ENCODE data around the gene MCRIP1. TPM values are rescaled to one million over a fixed set of nuclear protein-coding genes. Genes with fewer than 3 reads are reported as not detected.

Gene MCRIP1
- polyA plus RNA-seq, 1 experiment = 63.2 TPM

DNA sequence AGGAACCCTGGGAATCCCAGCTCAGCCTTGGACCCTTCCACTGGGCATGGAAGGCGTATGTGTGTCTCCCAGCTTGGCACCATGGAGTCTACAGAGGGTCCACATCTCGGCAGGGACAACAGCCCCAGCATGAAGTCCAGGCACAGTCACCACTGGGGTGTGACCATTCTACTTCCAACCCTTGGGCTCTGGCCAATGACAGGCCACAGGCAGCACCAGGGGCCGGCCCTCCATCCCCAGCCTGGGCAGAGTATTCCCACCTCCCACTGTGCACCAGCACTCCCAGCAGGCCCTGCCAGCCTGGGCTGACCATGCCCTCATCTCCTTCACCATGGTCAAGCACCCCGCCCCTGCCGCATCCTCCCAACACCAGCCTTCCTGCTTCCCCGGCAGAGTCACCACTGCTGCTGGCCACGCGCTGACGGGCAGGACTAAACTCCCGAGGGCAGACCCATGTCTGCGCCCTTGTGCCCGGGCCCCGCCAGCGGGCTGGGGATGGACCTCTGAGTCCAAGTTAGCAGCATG is 11.3 kb upstream of the MCRIP1 start:
- no peaks in the 10 kb centered on the region; the same call in 1 of the 2 replicates for H3K9me3 ChIP-seq (ENCODE audit: control insufficient read depth, insufficient read depth, low read length)
- CTCF ChIA-PET = no interaction called here
- no peak overlapping the region for H3K4me3 ChIP-seq (ENCODE audit: low read depth, low read length)
- TF ChIP-seq, protein P1, sequence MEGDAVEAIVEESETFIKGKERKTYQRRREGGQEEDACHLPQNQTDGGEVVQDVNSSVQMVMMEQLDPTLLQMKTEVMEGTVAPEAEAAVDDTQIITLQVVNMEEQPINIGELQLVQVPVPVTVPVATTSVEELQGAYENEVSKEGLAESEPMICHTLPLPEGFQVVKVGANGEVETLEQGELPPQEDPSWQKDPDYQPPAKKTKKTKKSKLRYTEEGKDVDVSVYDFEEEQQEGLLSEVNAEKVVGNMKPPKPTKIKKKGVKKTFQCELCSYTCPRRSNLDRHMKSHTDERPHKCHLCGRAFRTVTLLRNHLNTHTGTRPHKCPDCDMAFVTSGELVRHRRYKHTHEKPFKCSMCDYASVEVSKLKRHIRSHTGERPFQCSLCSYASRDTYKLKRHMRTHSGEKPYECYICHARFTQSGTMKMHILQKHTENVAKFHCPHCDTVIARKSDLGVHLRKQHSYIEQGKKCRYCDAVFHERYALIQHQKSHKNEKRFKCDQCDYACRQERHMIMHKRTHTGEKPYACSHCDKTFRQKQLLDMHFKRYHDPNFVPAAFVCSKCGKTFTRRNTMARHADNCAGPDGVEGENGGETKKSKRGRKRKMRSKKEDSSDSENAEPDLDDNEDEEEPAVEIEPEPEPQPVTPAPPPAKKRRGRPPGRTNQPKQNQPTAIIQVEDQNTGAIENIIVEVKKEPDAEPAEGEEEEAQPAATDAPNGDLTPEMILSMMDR (IDR thresholded peaks at IDR 0.05; ENCODE audit: low read depth, low read length) = no peak
- no peak for DNase-seq (ENCODE audit: low read depth, low spot score)
- POLR2A ChIA-PET = no interaction called here
- no peak overlapping the region for H3K27ac ChIP-seq (ENCODE audit: low read depth, low read length)
- no peaks in the 10 kb centered on the region for H3K27me3 ChIP-seq (ENCODE audit: control insufficient read depth, insufficient read depth, low read length)

DNA sequence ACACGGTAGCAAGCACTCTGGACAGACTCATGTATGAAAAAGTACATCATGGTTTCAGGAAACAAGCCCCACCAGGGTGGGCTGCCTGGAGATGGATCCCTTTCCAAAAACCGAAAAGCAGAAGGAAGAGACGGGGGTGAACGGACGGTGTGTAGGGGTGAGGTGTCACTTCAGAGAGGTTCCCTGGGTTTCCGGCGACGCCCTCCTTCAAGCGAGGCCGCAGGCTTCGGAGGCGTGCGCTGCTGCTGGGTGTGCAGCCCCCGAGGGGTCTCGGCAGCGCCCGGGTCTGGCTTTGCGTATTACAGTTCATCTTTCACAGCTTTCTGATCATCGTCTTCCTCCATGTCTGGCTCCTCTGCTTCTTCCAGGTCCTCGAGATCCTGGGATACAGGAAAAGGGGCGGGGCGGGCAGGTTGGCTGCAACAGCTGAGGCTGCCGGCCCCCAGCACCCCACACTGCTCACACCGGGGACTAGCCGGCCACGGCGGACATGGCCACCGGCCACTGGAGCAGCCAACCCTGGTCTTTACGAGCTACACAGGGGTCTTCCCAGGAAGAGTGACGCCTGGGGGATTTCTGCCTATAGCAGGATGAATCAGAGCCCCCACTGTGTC is 10.7 kb upstream of the MCRIP1 start:
- TF ChIP-seq, protein P1 (IDR thresholded peaks at IDR 0.05; ENCODE audit: low read depth, low read length) = no peak
- no peak overlapping the region for H3K4me3 ChIP-seq (ENCODE audit: low read depth, low read length)
- no peak overlapping the region for H3K27ac ChIP-seq (ENCODE audit: low read depth, low read length)
- ChIA-PET CTCF (no interaction called here), POLR2A (interaction anchor here (2.4 kb wide), 1 partner anchor 10 kb away, joined by 12 read pairs; the partner anchor contains the start of gene MCRIP1)
- no peak for DNase-seq (ENCODE audit: low read depth, low spot score)
- no peaks in the 10 kb centered on the region for H3K27me3 ChIP-seq (ENCODE audit: control insufficient read depth, insufficient read depth, low read length)
- no peaks in the 10 kb centered on the region; the same call in 1 of the 2 replicates for H3K9me3 ChIP-seq (ENCODE audit: control insufficient read depth, insufficient read depth, low read length)

DNA sequence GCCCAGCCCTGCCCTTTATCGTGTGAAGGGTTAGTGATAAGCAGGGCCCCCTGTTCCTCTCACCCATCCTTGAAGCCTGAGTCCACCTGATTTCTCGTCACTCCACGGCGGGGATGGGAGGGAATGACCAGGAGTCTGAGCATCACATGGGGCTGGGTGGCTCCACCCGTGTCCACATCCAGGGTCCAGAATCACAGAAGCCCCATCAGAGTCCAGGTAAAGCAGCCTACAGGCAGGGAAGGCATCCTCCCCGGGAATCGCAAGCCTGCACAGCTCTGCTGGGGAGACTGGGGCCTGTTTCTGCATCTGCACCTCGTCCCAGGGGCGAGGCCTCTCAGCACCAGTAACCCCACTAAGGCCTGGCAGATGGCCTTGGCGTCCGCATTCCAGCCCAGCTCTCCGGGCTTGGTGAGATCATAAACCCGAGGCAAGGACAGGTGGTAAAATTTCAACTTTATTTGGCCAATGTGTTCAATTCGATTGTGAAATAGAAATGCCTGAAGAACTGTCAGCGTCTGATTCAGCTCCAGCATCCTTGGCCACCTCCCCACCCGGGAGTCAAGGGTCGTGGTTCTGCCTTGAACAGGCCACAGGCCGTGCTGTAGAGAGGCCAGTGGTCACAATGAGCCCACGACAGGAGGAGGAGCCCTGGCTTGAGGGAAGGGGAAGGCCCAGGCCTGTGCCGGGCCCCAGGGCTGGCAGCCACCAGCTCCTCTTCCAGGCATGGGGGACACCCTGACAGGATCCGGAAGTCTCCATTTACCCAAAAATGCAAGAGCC is 9.8 kb upstream of the MCRIP1 start:
- DNase-seq (ENCODE audit: low read depth, low spot score) = no peak
- H3K27me3 ChIP-seq (ENCODE audit: control insufficient read depth, insufficient read depth, low read length) = no peaks in the 10 kb centered on the region
- no peak overlapping the region for H3K27ac ChIP-seq (ENCODE audit: low read depth, low read length)
- CTCF ChIA-PET = no interaction called here
- H3K9me3 ChIP-seq (ENCODE audit: control insufficient read depth, insufficient read depth, low read length) = no peaks in the 10 kb centered on the region; the same call in 1 of the 2 replicates
- TF ChIP-seq, protein P1 (IDR thresholded peaks at IDR 0.05; ENCODE audit: low read depth, low read length) = no peak
- no peak overlapping the region for H3K4me3 ChIP-seq (ENCODE audit: low read depth, low read length)
- POLR2A ChIA-PET = interaction anchor here (0.7 to 2.4 kb wide), 3 partner anchors 9 to 130 kb away, joined by 3 to 12 read pairs (median 3); partner anchors contain the start of gene MCRIP1

DNA sequence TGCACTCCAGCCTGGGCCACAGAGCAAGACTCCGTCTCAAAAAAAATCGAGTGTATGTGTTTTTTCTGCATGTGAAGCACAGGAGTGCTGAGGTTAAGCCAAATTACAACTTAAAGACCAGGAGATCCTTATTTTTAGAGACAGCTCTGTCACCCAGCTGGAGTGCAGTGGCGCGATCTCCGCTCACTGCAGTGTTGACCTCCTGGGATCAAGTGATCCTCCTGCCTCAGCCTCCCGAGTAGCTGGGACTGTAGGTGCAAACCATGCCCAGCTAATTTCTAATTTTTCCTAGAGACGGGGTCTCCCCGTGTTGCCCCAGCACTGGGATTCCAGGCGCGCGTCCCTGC is 9.3 kb upstream of the MCRIP1 start:
- no peak overlapping the region for H3K4me3 ChIP-seq (ENCODE audit: low read depth, low read length)
- no peaks in the 10 kb centered on the region; the same call in 1 of the 2 replicates for H3K9me3 ChIP-seq (ENCODE audit: control insufficient read depth, insufficient read depth, low read length)
- ChIA-PET POLR2A (interaction anchor here (0.7 to 2.4 kb wide), 3 partner anchors 9 to 129 kb away, joined by 3 to 12 read pairs (median 3); partner anchors contain the start of gene MCRIP1), CTCF (no interaction called here)
- H3K27me3 ChIP-seq (ENCODE audit: control insufficient read depth, insufficient read depth, low read length) = no peaks in the 10 kb centered on the region
- no peak for DNase-seq (ENCODE audit: low read depth, low spot score)
- H3K27ac ChIP-seq (ENCODE audit: low read depth, low read length) = no peak overlapping the region
- TF ChIP-seq, protein P1 (IDR thresholded peaks at IDR 0.05; ENCODE audit: low read depth, low read length) = no peak

DNA sequence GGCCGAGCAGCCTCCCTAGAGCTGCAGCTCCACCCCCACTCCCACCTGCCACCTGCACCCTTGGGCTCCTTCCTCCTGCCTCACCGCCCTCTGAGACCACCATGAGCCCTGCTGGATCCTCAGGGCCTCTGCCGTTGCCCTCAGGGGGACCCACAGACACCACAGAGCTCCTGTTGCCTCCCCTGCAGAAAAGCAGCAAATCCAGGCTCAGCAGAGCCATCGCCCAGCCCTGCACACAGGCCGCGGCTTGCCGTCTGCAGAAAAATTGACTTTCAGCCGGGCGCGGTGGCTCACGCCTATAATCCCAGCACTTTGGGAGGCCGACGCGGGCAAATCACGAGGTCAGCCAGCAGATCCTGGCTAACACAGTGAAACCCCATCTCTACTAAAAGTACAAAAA is 8.8 kb upstream of the MCRIP1 start:
- Histone ChIP-seq H3K27me3 (ENCODE audit: control insufficient read depth, insufficient read depth, low read length) (no peaks in the 10 kb centered on the region), H3K4me3 (ENCODE audit: low read depth, low read length) (no peak overlapping the region), H3K9me3 (ENCODE audit: control insufficient read depth, insufficient read depth, low read length) (no peaks in the 10 kb centered on the region; the same call in 1 of the 2 replicates), H3K27ac (ENCODE audit: low read depth, low read length) (no peak overlapping the region)
- no peak for DNase-seq (ENCODE audit: low read depth, low spot score)
- ChIA-PET CTCF (no interaction called here), POLR2A (interaction anchor here (0.7 to 2.4 kb wide), 2 partner anchors 8 to 84 kb away, joined by 3 to 12 read pairs; partner anchors contain the start of gene MCRIP1)
- TF ChIP-seq, protein P1 (IDR thresholded peaks at IDR 0.05; ENCODE audit: low read depth, low read length) = no peak
